HepG2 (cell line): ENCODE measurements around the gene GPX2. TPM values are rescaled to one million over a fixed set of nuclear protein-coding genes. Genes with fewer than 3 reads are reported as not detected.
A peak's percentile ranks its signal among the peaks of the same experiment; 100 is the strongest.

ENCODE experiments used
- ATAC-seq: fragments of 200-7000 bp; cut with Tn5 transposase; 3 replicates; pipeline ENCODE4 v1.9.1; 2020; ENCODE audit warnings: mild to moderate bottlenecking, moderate library complexity
- BruUV-seq: library from RNA; stranded (reverse); fragments of 400-500 nt; replicated peaks from 2 replicates; lab custom pipeline; 2021; lab: Mats Ljungman, UMichigan
- CTCF ChIA-PET: fragments of 300-600 bp; formaldehyde crosslinking; extraction: SDS; loops from one replicate; lab custom pipeline; 2021; ENCODE audit warnings: low total read pairs, inconsistent platforms, low intra/inter-chr PET ratio; lab: Yijun Ruan, JAX
- POLR2A ChIA-PET: fragments of 350-600 bp; sonication (Branson Sonifier 250); formaldehyde crosslinking; loops from one replicate; lab custom pipeline; 2020; ENCODE audit warnings: antibody characterized with exemption, inconsistent platforms; lab: Yijun Ruan, JAX
- DNase-seq: peaks from one replicate; pipeline ENCODE4 v3.0.0-alpha.2; 2015; ENCODE audit warnings: low spot score
- FAIRE-seq: peaks from 3 replicates; lab custom pipeline; 2011; peaks lifted over from hg19 to GRCh38; lab: Jason Lieb, UNC
- H2AFZ ChIP-seq: one replicate; pipeline ENCODE4 v1.6.1; 2011; ENCODE audit warnings: low read length, inconsistent platforms
- H3K27ac ChIP-seq: fragments of 300-600 bp; 3 replicates; pipeline ENCODE4 v1.8.0; 2011; ENCODE audit warnings: mixed run types, mild to moderate bottlenecking, mixed read lengths, low read length, inconsistent platforms; ENCODE audit not compliant: insufficient read depth; ENCODE audit errors: extremely low read length
- H3K27me3 ChIP-seq, 2 experiments: fragments of 200-600 bp in 1 of 2; 2 replicates in 1 of 2; 3 replicates in 1 of 2; pipeline versions ENCODE4 v1.6.0 to v1.8.0; 2011; ENCODE audit warnings: low read length in 2 of 2, mild to moderate bottlenecking in 2 of 2, moderate library complexity in 2 of 2, inconsistent platforms in 1 of 2; ENCODE audit not compliant: insufficient read depth in 2 of 2, control insufficient read depth in 1 of 2
- H3K36me3 ChIP-seq, 2 experiments: fragments of 200-600 bp in 1 of 2; replicated peaks in 1 of 2; 2 replicates in 1 of 2; 3 replicates in 1 of 2; pipeline versions ENCODE4 v1.5.1 to v1.8.0; 2011; ENCODE audit warnings: low read length in 2 of 2, inconsistent platforms in 1 of 2; ENCODE audit not compliant: insufficient read depth in 2 of 2, control insufficient read depth in 1 of 2
- H3K4me1 ChIP-seq: 2 replicates; pipeline ENCODE4 v1.5.1; 2012; ENCODE audit warnings: low read length, inconsistent platforms; ENCODE audit not compliant: insufficient read depth
- H3K4me2 ChIP-seq: 2 replicates; pipeline ENCODE4 v1.6.0; 2011; ENCODE audit warnings: low read depth, low read length, inconsistent platforms
- H3K4me3 ChIP-seq, 3 experiments: fragments of 200-600 bp in 1 of 3; sonication (generic), shearing (Covaris generic) in 1 of 3; replicated peaks in 1 of 3; 2 replicates each; pipeline ENCODE4 v1.5.1; 2011 to 2016; ENCODE audit warnings: low read length in 3 of 3, inconsistent platforms in 2 of 3, low read depth in 2 of 3, mild to moderate bottlenecking in 2 of 3, control low read depth in 1 of 3, mixed read lengths in 1 of 3; ENCODE audit not compliant: insufficient read depth in 1 of 3
- H3K79me2 ChIP-seq: one replicate; pipeline ENCODE4 v1.6.1; 2011; ENCODE audit warnings: low read length, inconsistent platforms; ENCODE audit not compliant: insufficient read depth
- H3K9ac ChIP-seq: 2 replicates; pipeline ENCODE4 v1.6.0; 2011; ENCODE audit warnings: mild to moderate bottlenecking, low read depth, low read length, inconsistent platforms; ENCODE audit not compliant: insufficient read depth
- H3K9me3 ChIP-seq: 2 replicates; pipeline ENCODE4 v1.5.1; 2012; ENCODE audit warnings: mild to moderate bottlenecking, low read length
- H4K20me1 ChIP-seq: 2 replicates; pipeline ENCODE4 v1.6.0; 2011; ENCODE audit warnings: inconsistent platforms, mild to moderate bottlenecking, low read length, moderate library complexity; ENCODE audit not compliant: insufficient read depth
- BCL6 ChIP-seq: IDR thresholded peaks from 2 replicates; pipeline ENCODE4 v1.6.1; 2016; ENCODE audit warnings: missing genetic modification reagents, missing compliant biosample characterization
- BCLAF1 ChIP-seq: fragments of 450-650 bp; IDR thresholded peaks from 2 replicates; pipeline ENCODE4 v1.6.1; 2017; ENCODE audit warnings: mild to moderate bottlenecking
- CREM ChIP-seq, 2 experiments: sonication (generic) in 1 of 2; formaldehyde crosslinking in 1 of 2; IDR thresholded peaks; 2 replicates each; pipeline versions ENCODE4 v1.4.0 to v1.6.1; 2016 to 2020; ENCODE audit warnings: antibody characterized with exemption in 1 of 2, mild to moderate bottlenecking in 1 of 2, missing genetic modification reagents in 1 of 2
- DMTF1 ChIP-seq: sonication (generic); formaldehyde crosslinking; IDR thresholded peaks from 2 replicates; pipeline ENCODE4 v1.4.0; 2020; ENCODE audit warnings: mild to moderate bottlenecking, missing genetic modification reagents
- FOXK1 ChIP-seq: sonication (generic); formaldehyde crosslinking; IDR thresholded peaks from 2 replicates; pipeline ENCODE4 v1.4.0; 2020; ENCODE audit warnings: low read depth, missing genetic modification reagents, borderline replicate concordance
- HNF4G ChIP-seq, 2 experiments: sonication (generic) in 1 of 2; formaldehyde crosslinking in 1 of 2; IDR thresholded peaks; 2 replicates each; pipeline versions ENCODE4 v1.4.0 to v1.6.1; 2011 to 2020; ENCODE audit warnings: borderline replicate concordance in 2 of 2, low read depth in 2 of 2, mild to moderate bottlenecking in 2 of 2, low read length in 1 of 2, missing genetic modification reagents in 1 of 2, moderate library complexity in 1 of 2
- KLF15 ChIP-seq: sonication (generic); formaldehyde crosslinking; IDR thresholded peaks from 2 replicates; pipeline ENCODE4 v1.8.1; 2023; ENCODE audit warnings: borderline replicate concordance, mild to moderate bottlenecking, inconsistent platforms, missing genetic modification reagents, mixed read lengths
- LBX2 ChIP-seq: sonication (generic); formaldehyde crosslinking; IDR thresholded peaks from 2 replicates; pipeline ENCODE4 v1.5.0; 2020; ENCODE audit warnings: missing genetic modification reagents, mild to moderate bottlenecking, borderline replicate concordance
- MZF1 ChIP-seq: sonication (generic); formaldehyde crosslinking; IDR thresholded peaks from 2 replicates; pipeline ENCODE4 v1.8.1; 2023; ENCODE audit warnings: mild to moderate bottlenecking, missing genetic modification reagents, borderline replicate concordance
- NCOA5 ChIP-seq: sonication (generic); formaldehyde crosslinking; IDR thresholded peaks from 2 replicates; pipeline ENCODE4 v1.4.0; 2020; ENCODE audit warnings: missing genetic modification reagents
- NFRKB ChIP-seq: fragments of 450-650 bp; IDR thresholded peaks from 2 replicates; pipeline ENCODE4 v1.6.1; 2017
- ZFP90 ChIP-seq: sonication (generic); formaldehyde crosslinking; IDR thresholded peaks from 2 replicates; pipeline ENCODE4 v1.8.0; 2022; ENCODE audit warnings: missing genetic modification reagents, mild to moderate bottlenecking, inconsistent platforms, borderline replicate concordance
- ZNF121 ChIP-seq: sonication (generic); formaldehyde crosslinking; IDR thresholded peaks from 2 replicates; pipeline ENCODE4 v1.5.0; 2020; ENCODE audit warnings: mild to moderate bottlenecking, missing genetic modification reagents
- ZNF331 ChIP-seq: sonication (generic); formaldehyde crosslinking; IDR thresholded peaks from 2 replicates; pipeline ENCODE4 v1.4.0; 2020; ENCODE audit warnings: missing genetic modification reagents
- ZNF770 ChIP-seq: sonication (generic); formaldehyde crosslinking; IDR thresholded peaks from 2 replicates; pipeline ENCODE4 v1.5.0; 2020; ENCODE audit warnings: mild to moderate bottlenecking, missing genetic modification reagents
- WGBS: methylation state at CpG from one replicate; pipeline ENCODE4 v1.1.6; 2017; ENCODE audit warnings: low lambda C conversion rate; 5-methylcytosine and 5-hydroxymethylcytosine counted together
- in situ Hi-C: cut with HindIII; loops from 2 replicates; pipeline ENCODE4 v1.10.0; 2017; ENCODE audit warnings: low pct_unique_long_range_greater_than_20kb; ENCODE audit not compliant: extremely low pct_ligation_motif_present
- intact Hi-C: fragments of 100-400 bp; cut with micrococcal nuclease; formaldehyde crosslinking; loops from one replicate; pipeline ENCODE4 v1.10.0; 2022; ENCODE audit not compliant: unreplicated experiment
- polyA plus RNA-seq, 8 experiments: library from polyadenylated mRNA; depleted of rRNA in 3 of 8; stranded (reverse) in 7 of 8; unstranded in 1 of 8; fragments of >200 nt; fragmentation: Illumina TruSeq in 4 of 8; extraction: Trizol in 4 of 8; gene quantifications; 2 replicates each; pipeline versions ENCODE4 v1.2.1 to v1.2.3, GENCODE V29; 2011 to 2016; ENCODE audit warnings: low read depth in 4 of 8, missing spikeins in 1 of 8, mixed read lengths in 1 of 8; ENCODE audit not compliant: insufficient read depth in 1 of 8
- total RNA-seq, 5 experiments: library from RNA; depleted of rRNA; stranded (reverse); fragments of >200 nt; fragmentation: Illumina TruSeq; extraction: Trizol; gene quantifications; 2 replicates each; pipeline ENCODE4 v1.2.3, GENCODE V29; 2016; ENCODE audit warnings: low read depth in 1 of 5

GPX2 gene
- total and polyA plus RNA-seq, 2 of the 13 experiments (the other 11 are each of a cell fraction or from before 2014, with no cell fraction given), result 526 to 674 TPM

GRCh38 chr14:64932231-64932630, 10.3 kb downstream of the GPX2 start (continued):
- TF ChIP-seq HNF4G (IDR thresholded peaks at IDR 0.05; ENCODE audit: borderline replicate concordance, low read depth, low read length) (peak; percentile 42; the same call in 1 of the 2 replicates), HNF4G (CRISPR knock-in tag; IDR thresholded peaks at IDR 0.05; ENCODE audit: borderline replicate concordance, low read depth) (no peak), FOXK1 (CRISPR knock-in tag) (no peak), ZNF331 (CRISPR knock-in tag) (no peak), LBX2 (no peak)

- no peak overlapping the region for H3K4me2 ChIP-seq
- H2AFZ ChIP-seq, result no peak overlapping the region
- intact Hi-C loops (loop anchor here (10.0 kb wide), 1 partner anchor 226 kb away; the partner anchor contains the start of gene PLEKHG3), in situ Hi-C loops (no loop called here)
- H3K36me3 ChIP-seq, result peaks cover 13 to 33% of the 10 kb centered on the region in 2 experiments
- H3K9me3 ChIP-seq, result no peaks in the 10 kb centered on the region
- DNase-seq, result no peak
- CTCF ChIA-PET, result no interaction called here
- H3K27me3 ChIP-seq, result no peaks in the 10 kb centered on the region
- no peak for FAIRE-seq
- POLR2A ChIA-PET, result interaction anchor here (0.9 to 2.0 kb wide), 3 partner anchors 11 to 17 kb away, joined by 3 to 20 read pairs (median 7); partner anchors contain the start of genes CHURC1 and GPX2
- H3K4me1 ChIP-seq, result peaks cover 33% of the 10 kb centered on the region
- no peaks in the 10 kb centered on the region for H3K79me2 ChIP-seq
- 100% methylated on average over 2 of the region's 2 CpGs for WGBS
- H3K9ac ChIP-seq, result no peak overlapping the region
- H3K27ac ChIP-seq, result no peak overlapping the region
- BruUV-seq, result no TSS peak
- no peak overlapping the region for H3K4me3 ChIP-seq
- ATAC-seq, result no peak
- H4K20me1 ChIP-seq, result no peaks in the 10 kb centered on the region
- TF ChIP-seq ZNF770, result peak; percentile 54; the same call in 1 of the 2 replicates
- TF ChIP-seq DMTF1 (CRISPR knock-in tag), result no peak
- no peak for TF ChIP-seq MZF1
- no peak for TF ChIP-seq CREM (IDR thresholded peaks at IDR 0.05)
- TF ChIP-seq CREM (CRISPR knock-in tag; IDR thresholded peaks at IDR 0.05), result no peak
- no peak for TF ChIP-seq NFRKB
- no peak for TF ChIP-seq KLF15
- no peak for TF ChIP-seq BCLAF1
- TF ChIP-seq ZFP90, result no peak
- TF ChIP-seq NCOA5 (CRISPR knock-in tag), result no peak
- peak; percentile 72 for TF ChIP-seq ZNF121 (CRISPR knock-in tag)
- no peak for TF ChIP-seq BCL6
Measured at GRCh38 chr14:64931123-64931522, 11.4 kb downstream of the GPX2 start.
